ENCODE results near the gene FMO1. TPM values are rescaled to one million over a fixed set of nuclear protein-coding genes. Genes with fewer than 3 reads are reported as not detected.

The FMO1 gene
- total RNA-seq, 2 experiments from 2014 or later, result not detected

GRCh38 chr1:171248841-171249240, 547 bp downstream of the FMO1 start:
- no peaks in the 10 kb centered on the region for H3K36me3 Mint-ChIP-seq (ENCODE audit: low read depth)
- DNase-seq (no peak), ATAC-seq (no peak)
- peaks cover 35% of the 10 kb centered on the region for H3K27me3 Mint-ChIP-seq
- intact Hi-C loops (cut with micrococcal nuclease), result no loop called here
- peaks cover 9% of the 10 kb centered on the region for H3K4me1 Mint-ChIP-seq (ENCODE audit: low read depth)
- TF ChIP-seq CTCF (IDR thresholded peaks at IDR 0.05), result no peak
- POLR2A ChIA-PET, result no interaction called here
- CTCF ChIA-PET, result interaction anchor here (7.6 kb wide), 1 partner anchor 64 kb away, joined by 71 read pairs; the partner anchor contains the start of gene FMO4
- no peak overlapping the region for H3K27ac Mint-ChIP-seq
- no peaks in the 10 kb centered on the region for H3K9me3 Mint-ChIP-seq
- H3K4me3 Mint-ChIP-seq, result no peak overlapping the region

- peaks cover 9% of the 10 kb centered on the region for H3K4me1 Mint-ChIP-seq (ENCODE audit: low read depth)
- no peaks in the 10 kb centered on the region for H3K9me3 Mint-ChIP-seq
- ChIA-PET CTCF (interaction anchor here (2.5 to 7.6 kb wide), 2 partner anchors 10 to 62 kb away, joined by 7 to 71 read pairs; partner anchors contain the start of gene FMO4), POLR2A (no interaction called here)
- H3K36me3 Mint-ChIP-seq (ENCODE audit: low read depth), result no peaks in the 10 kb centered on the region
- H3K27me3 Mint-ChIP-seq, result peaks cover 42% of the 10 kb centered on the region
- TF ChIP-seq CTCF (IDR thresholded peaks at IDR 0.05), result no peak
- no peak overlapping the region for H3K27ac Mint-ChIP-seq
- ATAC-seq (no peak), DNase-seq (no peak)
- intact Hi-C loops (cut with micrococcal nuclease), result no loop called here
- no peak overlapping the region for H3K4me3 Mint-ChIP-seq
Observed at GRCh38 chr1:171250263-171250662, 2.0 kb downstream of the FMO1 start.

- Mint-ChIP-seq H3K27me3 (peaks cover 45% of the 10 kb centered on the region), H3K36me3 (ENCODE audit: low read depth) (no peaks in the 10 kb centered on the region), H3K27ac (no peak overlapping the region), H3K4me3 (peak overlapping the region; percentile 74), H3K4me1 (ENCODE audit: low read depth) (peaks cover 9% of the 10 kb centered on the region), H3K9me3 (no peaks in the 10 kb centered on the region)
- intact Hi-C loops (cut with micrococcal nuclease), result no loop called here
- TF ChIP-seq CTCF (IDR thresholded peaks at IDR 0.05), result peak; percentile 61
- DNase-seq (peak; percentile 53), ATAC-seq (peak; percentile 80)
- POLR2A ChIA-PET, result no interaction called here
- CTCF ChIA-PET, result interaction anchor here (0.7 to 7.6 kb wide), 4 partner anchors 11 to 163 kb away, joined by 3 to 71 read pairs (median 5); partner anchors contain the start of gene FMO4
Observed at GRCh38 chr1:171251042-171251951, 3.0 kb downstream of the FMO1 start.

GRCh38 chr1:171251952-171252300, 3.6 kb downstream of the FMO1 start:
- Mint-ChIP-seq H3K4me1 (ENCODE audit: low read depth) (peaks cover 9% of the 10 kb centered on the region), H3K4me3 (peak overlapping the region; percentile 74), H3K27ac (no peak overlapping the region), H3K9me3 (no peaks in the 10 kb centered on the region), H3K27me3 (peaks cover 45% of the 10 kb centered on the region), H3K36me3 (ENCODE audit: low read depth) (no peaks in the 10 kb centered on the region)
- no peak for DNase-seq
- POLR2A ChIA-PET, result no interaction called here
- TF ChIP-seq CTCF (IDR thresholded peaks at IDR 0.05), result no peak
- intact Hi-C loops (cut with micrococcal nuclease), result no loop called here
- CTCF ChIA-PET, result interaction anchor here (0.7 to 7.6 kb wide), 4 partner anchors 10 to 164 kb away, joined by 3 to 71 read pairs (median 5); partner anchors contain the start of gene FMO4
- ATAC-seq, result no peak

GRCh38 chr1:171252482-171252881, 4.2 kb downstream of the FMO1 start:
- H3K27me3 Mint-ChIP-seq, result peaks cover 45% of the 10 kb centered on the region
- H3K27ac Mint-ChIP-seq, result no peak overlapping the region
- ChIA-PET CTCF (interaction anchor here (1.0 to 1.5 kb wide), 2 partner anchors 10 to 283 kb away, joined by 3 read pairs; no protein-coding TSS in a partner anchor), POLR2A (no interaction called here)
- DNase-seq (peak; percentile 17), ATAC-seq (no peak)
- no peak overlapping the region for H3K4me3 Mint-ChIP-seq
- TF ChIP-seq CTCF (IDR thresholded peaks at IDR 0.05), result no peak
- intact Hi-C loops (cut with micrococcal nuclease), result no loop called here
- no peaks in the 10 kb centered on the region for H3K36me3 Mint-ChIP-seq (ENCODE audit: low read depth)
- H3K9me3 Mint-ChIP-seq, result no peaks in the 10 kb centered on the region
- H3K4me1 Mint-ChIP-seq (ENCODE audit: low read depth), result peaks cover 9% of the 10 kb centered on the region

Measured in activated CD8-positive, alpha-beta T cell treated with anti-CD3 and anti-CD28 coated beads for 36 hours (primary cell).